NCI-H1092 treated with DMSO at 0.1 percent for 48 hours (cell line): ENCODE measurements around the gene FOXJ1.
"Not testable (repeated sequence)": the region's sequence is repeated elsewhere in the genome, so short reads cannot be mapped to it uniquely, and the experiment has no call there.

Experiments
- DNase-seq: peaks from one replicate; lab custom pipeline; 2025; lab: John Stamatoyannopoulos, UW

FOXJ1 gene, protein sequence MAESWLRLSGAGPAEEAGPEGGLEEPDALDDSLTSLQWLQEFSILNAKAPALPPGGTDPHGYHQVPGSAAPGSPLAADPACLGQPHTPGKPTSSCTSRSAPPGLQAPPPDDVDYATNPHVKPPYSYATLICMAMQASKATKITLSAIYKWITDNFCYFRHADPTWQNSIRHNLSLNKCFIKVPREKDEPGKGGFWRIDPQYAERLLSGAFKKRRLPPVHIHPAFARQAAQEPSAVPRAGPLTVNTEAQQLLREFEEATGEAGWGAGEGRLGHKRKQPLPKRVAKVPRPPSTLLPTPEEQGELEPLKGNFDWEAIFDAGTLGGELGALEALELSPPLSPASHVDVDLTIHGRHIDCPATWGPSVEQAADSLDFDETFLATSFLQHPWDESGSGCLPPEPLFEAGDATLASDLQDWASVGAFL

DNA sequence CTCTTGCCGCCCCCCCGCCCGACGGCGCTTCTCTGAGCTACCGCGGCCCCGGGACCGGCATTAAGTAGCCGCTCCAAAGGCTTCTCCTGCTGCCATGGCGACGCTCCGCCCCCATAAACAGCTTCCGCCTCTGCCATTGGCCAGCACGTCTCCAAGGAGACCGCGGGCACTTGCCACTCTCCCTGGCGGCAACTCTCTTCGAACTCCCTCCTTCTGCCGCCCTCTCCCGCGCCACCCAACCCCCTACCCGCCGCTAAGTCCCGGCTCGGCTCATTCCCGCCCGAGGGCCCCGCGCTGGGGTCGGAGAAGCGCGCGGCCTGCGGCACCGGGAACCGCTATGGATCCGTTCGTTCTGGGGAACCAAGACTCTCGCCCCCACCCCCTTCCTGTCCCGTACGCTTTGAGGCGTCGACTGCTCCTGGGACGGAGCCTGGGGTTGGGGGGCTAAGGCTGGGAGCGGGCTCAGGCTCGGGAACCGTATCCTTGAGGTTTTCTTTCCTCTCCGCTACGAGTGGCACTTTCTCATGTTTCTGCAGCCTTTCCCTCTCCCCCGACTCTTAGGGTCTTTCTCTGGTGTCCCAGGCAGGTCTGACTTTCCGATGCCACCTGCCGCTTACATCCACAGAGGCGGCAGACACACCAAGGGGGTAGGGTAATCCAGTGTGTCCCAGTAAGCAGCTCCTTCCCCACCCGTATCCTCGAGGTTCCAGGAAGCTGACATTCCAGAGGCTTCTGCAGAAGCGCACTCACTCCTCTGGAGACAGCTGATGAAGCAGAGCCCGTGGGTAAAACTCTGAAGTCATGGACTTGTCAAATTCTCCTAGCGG is at the start of gene FOXJ1:
Gene FOXJ1, minus strand, starts transcription at position 34 of the 827 bp plus-strand sequence. CDS start 850 bp downstream, outside the sequence.
- DNase-seq, result peak; percentile 90

DNA sequence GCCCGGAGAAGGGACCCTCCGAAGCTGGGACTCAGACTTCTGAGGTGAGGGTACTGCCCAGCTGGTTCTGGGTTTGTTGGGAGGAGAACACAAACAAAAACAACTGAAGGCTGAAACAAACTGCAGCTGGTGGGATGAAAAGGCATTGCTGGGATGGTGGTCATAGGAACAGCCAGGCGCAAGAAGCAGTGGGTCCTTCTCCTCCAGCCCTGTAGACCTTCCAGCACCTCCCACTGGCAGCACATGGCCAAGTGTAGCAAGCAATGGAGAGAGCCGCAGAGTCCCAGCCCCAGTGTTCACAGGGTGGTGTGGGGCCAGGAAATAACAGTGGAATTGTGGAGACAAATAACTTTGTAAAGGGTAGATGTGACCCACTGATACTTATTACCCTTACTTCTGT is 48.7 kb upstream of the FOXJ1 start:
- DNase-seq, result no peak

DNA sequence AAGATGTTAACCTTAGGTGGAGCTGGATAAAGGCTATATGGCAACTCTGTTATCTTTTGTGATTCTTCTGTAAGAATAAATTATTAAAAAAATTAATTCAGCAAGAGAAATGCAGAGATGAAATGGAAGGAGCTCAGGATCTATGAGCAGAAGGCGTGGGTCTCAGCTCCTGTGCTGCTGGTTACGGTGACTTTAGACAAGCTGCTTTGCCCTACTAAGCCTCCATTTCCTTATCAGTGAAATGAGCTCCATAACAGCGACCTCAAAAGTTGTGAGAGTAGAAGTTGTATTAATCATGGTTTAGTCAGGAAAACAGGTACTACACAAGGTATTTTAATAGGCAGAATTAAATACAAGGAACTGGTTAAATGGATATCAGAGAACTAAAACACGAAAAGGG is 48.2 kb upstream of the FOXJ1 start:
- no peak for DNase-seq

DNA sequence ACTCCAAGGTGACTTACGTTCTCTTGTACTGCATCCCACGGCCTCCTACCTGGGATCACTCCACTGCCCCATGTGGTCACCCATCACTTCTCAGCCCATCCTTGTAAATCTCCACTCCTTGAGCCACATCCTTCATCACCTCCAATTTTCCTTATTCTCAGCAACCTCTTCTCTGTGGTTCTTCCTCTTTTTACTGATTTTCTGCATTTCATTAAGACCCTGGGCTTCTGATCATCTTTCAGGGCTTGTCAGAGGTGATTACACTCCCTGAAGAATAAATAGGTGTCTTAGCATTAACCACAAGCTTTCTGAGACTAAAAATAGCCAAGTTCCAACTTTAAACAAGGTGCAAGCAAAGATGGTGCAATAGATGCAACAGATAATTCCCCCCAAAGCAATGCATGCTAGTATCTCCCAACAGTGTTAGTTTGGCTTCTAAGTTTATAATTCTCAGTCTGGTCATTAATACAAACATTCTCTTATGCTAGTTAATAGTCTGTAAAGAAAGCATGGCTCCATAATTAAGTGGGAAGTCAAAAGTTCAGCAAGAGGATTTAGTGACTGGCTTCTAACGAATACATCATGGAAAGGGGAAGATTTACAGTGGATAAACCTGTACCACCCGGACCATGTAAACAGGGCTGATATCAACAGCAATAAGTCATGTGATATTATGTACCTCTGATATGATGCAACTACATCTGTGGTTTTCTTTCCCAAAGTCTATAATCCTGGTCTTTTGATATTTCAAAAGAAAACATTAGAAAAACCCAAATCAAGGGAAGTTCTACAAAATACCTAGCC is 47.4 kb upstream of the FOXJ1 start:
- no peak for DNase-seq

DNA sequence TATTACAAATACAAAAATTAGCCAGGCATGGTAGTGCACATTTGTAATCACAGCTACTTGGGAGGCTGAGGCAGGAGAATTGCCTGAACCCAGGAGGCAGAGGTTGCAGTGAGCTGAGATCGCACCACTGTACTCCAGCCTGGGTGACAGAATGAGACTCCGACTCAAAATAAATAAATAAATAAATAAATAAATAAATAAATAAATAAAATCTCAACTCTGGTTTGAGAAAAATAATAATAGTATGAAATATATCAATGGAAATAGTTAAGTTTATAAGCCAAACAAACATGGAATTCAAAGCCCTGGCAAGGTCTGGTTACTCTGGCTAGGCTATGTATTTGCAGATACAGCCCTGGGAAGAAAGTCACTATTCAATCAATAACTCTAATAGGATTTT is 45.7 kb upstream of the FOXJ1 start:
- not testable (repeated sequence) for DNase-seq

DNA sequence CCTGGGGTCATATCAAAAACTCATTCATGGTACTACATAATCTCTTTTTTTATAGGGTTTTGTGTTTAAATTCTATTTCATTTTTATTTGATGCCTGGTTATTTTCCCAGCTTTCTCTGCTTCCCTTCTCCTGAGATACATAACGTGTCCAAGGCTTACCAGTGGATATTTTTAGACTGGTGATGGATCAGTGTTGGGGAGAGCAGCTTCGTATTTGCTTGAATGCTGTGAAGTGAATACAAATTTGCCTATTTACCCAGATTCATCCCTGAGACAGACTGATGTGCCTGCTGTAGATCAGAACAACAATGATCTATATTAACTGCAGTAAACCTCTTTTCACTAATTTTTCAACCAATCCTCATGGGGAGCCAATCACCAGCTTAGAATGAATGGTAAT is 43.2 kb upstream of the FOXJ1 start:
- DNase-seq, result no peak

DNA sequence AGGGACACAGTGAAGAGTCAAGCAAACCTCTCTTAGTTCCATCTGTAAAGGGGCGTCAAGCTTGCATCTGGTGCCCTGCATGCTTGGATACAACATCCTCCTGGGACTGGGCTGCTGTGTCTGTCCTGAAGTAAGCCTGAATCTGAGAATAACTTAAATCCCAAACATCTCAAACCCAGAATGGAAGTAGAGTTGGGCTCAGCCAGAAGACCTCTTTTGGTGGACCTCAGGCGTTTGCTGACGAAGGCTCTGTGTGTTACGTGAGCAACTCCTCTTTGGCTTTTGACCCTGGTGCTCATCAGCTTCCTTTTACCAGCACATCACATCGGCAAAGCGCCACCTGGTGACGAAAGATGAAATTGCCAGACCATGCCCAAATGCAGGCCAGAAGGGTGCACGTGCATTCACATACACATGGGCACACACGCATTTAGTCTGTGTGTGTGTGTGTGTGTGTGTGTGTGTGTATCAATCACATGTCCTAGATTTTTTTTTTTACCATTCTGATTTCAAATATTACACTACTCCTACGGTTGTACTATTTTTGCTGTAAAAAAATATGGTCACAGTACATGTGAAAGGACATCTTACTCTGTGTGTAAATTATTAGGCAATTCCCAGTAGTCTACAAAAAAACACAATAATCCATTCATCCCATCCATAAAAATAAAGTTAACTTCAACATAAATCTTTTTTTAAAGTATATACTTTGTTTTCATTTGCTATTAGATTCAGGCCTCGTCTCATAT is 41.1 kb upstream of the FOXJ1 start:
- DNase-seq, result peak; percentile 76

DNA sequence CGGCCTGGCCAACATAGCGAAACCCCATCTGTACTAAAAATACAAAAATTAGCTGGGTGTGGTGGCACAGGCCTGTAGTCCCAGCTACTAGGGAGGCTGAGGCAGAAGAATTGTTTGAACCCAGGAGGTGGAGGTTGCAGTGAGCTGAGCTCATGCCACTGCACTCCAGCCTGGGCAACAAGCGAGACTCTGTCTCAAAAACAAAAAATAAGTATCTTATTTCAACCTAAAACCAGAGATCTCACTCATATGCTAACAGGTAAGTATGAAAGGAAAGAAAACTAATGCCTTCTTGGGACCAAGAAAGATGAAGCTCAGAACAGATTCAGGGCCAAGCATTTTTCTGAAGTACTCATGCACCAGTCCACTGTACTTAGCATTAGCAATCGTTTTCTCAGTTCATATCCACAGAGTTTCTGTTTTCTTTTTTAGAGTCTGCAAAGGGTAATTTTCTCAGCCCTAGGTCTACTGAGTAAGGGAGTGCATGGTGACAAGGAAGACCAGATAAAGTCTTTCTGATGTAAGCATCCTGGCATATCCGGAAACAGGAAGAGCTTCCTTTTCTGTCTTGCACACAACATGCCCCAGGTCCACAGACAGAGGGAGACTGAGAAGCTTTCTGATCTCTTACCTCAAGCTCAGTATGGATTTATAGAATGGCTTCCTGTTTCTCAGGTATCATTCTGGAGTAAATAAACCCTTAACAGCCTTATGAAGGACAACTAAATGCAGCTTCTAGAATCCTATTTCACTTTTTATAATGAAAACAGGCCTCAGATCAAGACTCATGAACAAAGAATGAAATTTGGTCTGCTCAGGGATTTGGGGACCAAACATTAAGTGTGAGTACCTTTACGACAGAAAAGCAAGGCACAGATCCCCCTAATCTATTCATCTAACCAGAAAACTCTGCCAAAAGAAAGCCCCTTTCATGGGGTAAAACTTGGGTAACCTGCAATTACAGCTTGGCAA is 38.7 kb upstream of the FOXJ1 start:
- DNase-seq, result no peak

DNA sequence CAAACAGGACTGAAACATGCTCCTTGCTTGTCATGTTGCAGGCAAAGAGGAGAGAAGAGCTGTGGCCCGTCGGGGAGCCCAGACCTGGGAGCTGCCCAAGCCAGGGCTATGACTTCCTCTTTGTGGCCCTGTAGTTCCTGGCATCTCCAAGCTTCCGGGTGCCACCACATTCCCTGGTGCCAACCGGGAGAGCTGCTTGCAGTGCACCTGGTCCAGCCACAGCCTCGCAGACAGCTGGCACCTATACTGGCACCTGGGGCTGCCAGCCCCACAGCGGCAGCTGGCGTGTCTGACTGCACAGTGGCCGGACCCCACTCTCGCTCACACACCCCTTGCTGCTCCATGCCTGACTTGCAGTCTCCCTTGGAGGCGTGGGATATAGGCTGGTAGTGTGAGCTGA is 37.1 kb upstream of the FOXJ1 start:
- DNase-seq, result no peak

DNA sequence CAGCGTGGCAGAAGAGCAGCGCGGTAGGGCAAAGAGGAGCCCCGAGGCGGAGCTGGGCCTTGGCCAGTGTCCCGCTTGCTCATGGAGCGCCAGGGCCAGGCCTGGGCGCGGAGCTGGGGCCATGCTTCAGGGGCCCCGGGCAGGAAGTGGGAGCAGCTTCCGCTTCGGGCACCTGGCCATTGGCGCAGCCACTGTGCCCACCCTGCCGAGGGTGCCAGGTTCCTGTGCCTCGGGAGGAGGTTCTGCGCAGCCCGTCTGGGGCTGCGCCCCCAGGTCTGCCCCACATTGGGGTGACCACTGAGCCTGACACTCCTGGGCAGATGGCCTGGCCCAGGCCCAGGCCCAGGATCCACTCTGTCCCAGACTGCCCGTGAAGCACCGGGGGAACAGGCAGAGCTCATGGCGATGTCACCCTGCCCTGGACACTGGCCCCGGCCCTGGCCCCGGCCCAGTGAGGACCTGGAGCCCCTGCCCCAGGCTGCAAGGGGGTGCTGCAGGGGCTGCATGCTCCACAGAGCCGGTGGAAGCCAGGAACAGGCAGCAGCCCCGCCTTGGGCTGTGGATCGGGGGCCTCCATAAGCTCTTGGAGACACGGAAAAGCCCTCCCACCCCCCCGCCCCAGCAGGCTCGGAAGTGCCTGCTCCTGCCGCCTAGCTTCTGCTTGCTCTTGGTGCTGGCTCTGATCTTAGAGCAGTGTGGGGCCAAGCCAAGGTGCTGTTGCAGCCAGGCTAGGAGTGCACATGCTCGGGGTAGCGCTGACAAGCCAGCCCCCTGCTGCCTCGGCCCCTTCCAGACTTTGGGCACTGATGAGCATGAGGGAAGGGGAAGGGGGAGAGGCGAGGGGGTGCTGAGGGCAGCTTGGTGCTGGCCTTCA is 35.9 kb upstream of the FOXJ1 start:
- DNase-seq, result no peak

DNA sequence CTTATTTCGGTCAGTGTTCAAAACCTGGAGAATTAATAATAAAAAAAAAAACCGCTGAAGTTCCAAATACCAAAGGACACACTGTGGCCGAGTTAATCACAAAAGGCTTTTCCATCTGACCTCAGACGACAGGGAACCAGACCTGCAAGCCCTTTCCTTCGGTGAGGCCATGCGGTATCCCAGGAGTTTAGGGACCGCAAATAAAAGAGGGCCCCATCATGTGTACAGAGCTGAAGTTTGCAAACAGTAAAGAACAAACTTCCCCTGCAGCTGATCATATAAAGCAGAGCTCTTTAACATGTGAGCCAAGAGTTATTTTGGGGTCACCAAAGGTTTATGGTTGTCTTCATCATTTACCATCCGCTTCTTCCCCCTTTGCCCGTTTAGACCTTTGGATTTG is 33.0 kb upstream of the FOXJ1 start:
- no peak for DNase-seq

DNA sequence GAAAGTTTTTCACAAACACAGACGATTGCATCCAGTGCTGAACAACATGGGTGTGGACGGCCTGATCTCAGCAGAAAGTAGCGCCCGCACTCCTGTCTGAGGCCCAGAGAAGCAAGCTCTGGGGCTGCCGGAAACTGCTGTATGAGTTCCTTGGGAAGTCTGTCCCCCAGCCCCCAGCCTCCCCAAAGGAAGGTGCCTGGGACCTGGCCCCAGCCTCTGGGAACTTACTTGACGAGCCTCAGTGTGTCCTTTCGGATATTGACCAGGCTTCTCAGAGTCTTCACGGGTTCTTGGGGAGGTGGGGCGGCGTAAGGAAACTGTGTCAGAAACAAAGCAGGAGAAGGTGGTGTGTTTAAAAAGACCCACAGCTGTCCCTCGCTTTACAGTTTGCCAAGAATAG is 32.4 kb upstream of the FOXJ1 start:
- no peak for DNase-seq

DNA sequence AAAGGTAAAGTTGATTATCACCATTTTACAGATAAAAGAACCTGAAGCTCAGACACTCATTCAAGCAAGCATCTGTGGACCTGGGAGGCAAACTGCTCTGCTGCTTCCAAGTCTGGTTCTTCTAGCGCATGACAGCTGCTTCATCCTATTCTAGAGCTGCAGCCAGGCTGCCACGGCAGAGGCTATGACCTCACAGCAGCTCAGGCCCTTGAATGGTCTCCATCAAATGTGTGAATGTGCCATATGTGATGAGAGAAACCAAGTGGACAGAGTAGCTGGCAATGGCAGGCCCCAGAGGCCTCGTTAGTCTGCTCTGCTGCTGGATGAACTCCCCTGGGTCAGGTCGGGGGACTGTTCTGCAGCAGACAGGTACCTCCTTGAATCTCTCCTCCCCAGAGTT is 30.7 kb upstream of the FOXJ1 start:
- DNase-seq, result no peak

DNA sequence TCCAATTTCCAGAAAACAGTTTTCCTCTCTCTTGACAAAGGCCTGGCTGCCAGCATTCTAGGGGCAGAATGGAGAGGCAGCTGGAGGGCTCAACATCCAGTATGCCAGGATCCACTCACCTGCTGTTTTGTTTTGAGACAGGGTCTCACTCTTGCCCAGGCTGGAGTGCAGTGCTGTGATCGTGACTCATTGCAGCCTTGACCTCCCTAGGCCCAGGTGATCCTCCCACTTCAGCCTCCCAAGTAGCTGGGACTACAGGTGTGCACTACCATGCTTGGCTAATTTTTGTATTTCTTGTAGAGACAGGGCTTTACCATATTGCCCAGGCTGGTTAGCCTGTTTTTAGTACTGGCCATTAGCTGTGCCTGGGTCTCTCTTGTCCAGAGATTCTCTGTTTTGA is 29.1 kb upstream of the FOXJ1 start:
- no peak for DNase-seq

DNA sequence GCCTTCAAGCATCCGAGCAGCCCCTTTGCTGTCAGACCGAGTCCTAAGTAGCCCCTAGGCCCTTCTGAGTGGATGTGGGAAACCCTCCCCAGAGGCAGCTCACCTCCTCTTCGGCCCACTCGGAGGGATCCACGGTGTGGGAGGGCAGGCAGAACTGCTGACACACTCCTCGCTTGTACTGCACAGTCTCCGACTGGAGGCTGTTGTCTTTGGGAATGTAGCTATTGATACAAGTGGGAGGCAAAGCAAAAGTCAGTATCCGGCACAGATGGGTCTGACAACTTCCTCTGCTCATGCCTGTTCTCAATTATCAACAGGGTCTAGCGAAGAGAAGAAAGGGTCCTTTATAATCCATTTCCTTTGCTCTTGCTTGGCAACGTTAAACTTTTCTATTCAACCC is 25.9 kb upstream of the FOXJ1 start:
- DNase-seq, result no peak

DNA sequence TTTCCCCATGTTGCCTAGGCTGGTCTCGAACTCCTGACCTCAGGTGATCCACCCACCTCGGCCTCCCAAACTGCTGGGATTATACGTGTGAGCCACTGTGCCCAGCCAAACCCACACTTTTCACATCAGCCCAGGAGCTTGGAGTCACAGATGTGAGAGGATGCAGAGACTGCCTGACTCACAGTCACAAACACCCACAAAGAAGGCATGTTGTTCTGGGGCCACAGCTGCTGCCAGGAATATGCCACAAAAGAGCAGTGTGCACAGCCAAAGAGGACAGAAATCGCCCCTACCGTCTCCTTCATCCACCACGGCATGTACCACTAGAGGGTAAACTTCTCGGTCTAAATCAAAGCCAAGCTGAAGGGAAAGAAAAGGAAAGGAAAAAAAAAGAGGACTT is 25.1 kb upstream of the FOXJ1 start:
- no peak for DNase-seq

DNA sequence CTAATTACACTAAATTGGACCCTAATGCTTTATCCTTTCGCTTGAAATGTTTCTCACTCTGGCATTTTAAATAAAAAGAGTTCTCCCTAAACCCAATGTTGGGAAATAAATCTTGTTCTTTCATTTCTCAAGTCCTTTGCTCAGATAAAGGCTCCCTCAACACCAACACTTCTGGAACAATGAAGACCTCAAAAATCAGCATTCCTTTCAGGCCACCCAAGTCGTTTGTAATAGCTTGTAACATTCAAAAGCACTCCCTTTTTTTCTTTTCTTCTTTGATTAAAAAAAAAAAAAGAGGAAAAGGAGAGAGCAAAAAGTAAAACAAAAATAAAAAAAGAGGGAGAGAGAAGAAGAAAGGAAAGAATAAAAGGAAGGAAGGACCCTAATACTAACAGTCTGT is 23.3 kb upstream of the FOXJ1 start:
- no peak for DNase-seq

DNA sequence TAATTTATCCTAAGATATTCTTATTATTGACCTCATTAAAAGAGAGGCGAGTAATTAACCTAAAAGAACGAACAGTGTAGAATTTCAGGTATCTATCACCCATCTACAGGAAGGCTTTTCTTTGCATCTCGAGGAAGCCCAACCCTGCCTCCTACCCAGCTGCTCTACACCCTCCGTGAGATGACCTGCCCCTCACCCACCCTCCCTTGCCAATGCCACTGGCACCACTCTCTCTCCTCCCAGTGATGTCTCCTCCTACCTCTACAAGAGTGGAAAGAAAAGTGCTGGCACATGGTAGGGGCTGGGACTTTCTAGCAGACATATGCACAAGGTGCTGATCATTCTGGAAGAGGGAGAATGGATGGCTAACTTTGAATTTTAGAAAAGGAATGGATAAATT is 22.9 kb upstream of the FOXJ1 start:
- no peak for DNase-seq

DNA sequence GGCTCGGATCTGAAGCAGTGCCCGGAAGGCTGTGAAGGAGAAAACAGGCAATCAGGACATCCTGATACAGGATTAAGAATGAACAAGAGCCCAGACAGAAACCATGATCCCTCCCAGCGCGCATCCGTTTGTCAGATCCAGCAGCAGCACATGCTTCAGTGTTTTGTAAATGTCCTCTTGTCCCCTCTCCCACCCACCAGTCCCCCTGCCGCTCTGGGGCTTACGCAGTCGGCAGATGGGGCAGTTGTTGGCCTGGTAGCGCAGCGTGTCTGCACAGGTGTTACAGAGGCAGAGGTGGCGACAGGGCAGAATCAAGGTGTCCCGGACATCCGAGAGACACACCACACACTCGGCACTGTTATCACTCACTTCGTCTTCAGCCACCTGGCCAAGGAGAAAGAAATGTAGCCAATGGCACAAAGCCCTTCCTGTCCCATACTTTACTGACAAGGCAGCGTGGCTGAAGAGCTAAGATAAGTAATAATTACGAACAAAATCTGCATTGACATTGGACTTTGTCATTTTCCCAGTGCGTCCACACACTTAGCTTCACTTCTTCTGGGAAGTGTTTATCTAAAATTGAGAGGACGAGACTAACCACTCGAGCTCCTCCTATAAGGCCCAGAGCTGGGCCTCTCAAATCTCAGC is 20.7 kb upstream of the FOXJ1 start:
- no peak for DNase-seq
